Right forelimb (tissue), 1 donor: ENCODE measurements around the gene COL24A1.
"Not testable (repeated sequence)": the region's sequence is repeated elsewhere in the genome, so short reads cannot be mapped to it uniquely, and the experiment has no call there.

ENCODE experiments used
- DNase-seq: peaks from one replicate; pipeline ENCODE4 v3.0.0-alpha.2; 2018

The COL24A1 gene

GRCh38 chr1:85884372-85885035, 272.1 kb downstream of the COL24A1 start:
- DNase-seq, result no peak

DNA sequence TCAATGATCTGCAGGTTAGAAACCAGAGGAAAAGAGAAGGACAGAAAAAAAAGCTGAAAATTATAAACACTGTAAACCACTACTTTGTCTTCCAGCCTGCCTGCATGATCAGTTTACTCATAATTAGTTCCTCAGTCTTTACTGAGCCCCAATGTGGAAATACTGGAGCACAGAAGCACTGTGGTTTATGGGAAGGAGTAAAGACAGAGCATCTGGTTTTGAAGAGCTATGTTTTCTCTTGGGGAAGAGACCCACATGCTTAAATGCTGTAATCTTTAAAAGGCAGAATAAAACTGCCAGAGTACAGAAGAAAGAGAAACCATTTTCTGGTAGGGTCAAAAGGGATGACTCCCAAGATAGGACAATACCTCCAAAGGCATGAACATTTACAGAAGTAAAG, 289.4 kb downstream of the COL24A1 start:
- DNase-seq, result no peak

DNA sequence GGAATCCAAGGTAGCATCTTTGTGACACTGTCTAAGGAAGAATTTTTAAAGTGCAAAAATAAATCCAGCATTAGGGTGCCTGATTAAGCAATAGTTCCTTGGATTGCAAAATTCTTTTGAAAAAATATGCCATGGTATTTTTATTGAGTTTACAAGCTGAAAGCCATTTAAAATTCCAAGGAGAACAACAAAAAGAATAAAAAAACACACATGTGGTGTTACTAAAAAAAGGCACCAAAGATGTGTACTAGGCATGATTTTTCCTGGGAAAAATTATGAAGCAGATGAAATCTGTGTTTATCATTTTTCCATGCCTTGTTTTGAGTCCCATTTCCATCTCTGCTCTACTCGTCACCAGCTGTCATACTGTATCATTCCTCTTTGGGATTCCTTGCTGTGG, 291.4 kb downstream of the COL24A1 start:
- no peak for DNase-seq

GRCh38 chr1:85864727-85865126, 291.8 kb downstream of the COL24A1 start:
- no peak for DNase-seq

DNA sequence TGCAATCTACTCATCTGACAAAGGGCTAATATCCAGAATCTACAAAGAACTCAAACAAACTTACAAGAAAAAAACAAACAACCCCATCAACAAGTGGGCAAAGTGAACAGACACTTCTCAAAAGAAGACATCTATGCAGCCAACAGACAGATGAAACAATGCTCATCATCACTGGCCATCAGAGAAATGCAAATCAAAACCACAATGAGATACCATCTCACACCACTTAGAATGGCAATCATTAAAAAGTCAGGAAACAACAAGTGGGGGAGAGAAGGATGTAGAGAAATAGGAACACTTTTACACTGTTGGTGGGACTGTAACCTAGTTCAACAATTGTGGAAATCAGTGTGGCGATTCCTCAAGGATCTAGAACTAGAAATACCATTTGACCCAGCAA, 292.9 kb downstream of the COL24A1 start:
- DNase-seq, result not testable (repeated sequence)

DNA sequence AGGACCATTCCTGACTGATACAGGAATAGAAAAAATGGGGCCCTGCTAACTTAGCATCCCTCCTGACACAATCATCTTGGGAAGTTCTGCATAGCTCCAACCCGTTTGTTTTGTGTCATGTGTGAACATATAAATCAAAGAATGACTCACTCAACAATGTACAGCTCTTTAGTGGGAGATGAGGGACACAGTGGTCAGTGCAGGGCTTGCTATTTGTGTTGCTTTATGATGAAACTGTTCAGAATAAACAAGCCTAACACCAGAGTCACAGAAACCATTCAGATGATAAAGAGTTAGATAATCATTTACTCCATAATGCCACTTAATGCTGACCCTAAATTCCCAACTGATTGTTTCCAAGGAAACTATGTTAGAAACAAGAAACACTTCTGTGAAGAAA, 294.1 kb downstream of the COL24A1 start:
- no peak for DNase-seq

- no peak for DNase-seq
These were observed 298.6 kb downstream of the COL24A1 start for GRCh38 chr1:85857991-85858390.

- no peak for DNase-seq
These were observed 306.3 kb downstream of the COL24A1 start for GRCh38 chr1:85850238-85850637.

DNA sequence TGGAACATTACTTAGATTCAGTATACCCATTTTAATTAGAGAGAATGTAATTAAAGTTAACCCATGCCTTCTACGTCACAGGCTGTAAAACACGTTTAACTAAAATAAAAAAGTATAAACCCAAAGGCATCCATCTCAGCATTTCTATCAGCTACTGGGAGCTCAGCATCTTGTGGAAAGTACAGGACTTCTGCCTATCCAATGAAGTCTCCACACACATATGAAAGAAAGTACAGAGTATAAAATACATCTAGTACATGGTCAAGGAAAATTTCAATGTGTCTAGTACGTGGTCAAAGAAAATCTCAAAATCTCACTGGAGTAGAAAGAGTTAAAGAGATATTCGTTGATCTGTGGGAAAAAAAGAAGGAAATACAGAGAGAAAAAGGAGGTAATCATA, 306.9 kb downstream of the COL24A1 start:
- DNase-seq, result no peak

- DNase-seq, result no peak
These were observed 309.2 kb downstream of the COL24A1 start for GRCh38 chr1:85847356-85847755.

DNA sequence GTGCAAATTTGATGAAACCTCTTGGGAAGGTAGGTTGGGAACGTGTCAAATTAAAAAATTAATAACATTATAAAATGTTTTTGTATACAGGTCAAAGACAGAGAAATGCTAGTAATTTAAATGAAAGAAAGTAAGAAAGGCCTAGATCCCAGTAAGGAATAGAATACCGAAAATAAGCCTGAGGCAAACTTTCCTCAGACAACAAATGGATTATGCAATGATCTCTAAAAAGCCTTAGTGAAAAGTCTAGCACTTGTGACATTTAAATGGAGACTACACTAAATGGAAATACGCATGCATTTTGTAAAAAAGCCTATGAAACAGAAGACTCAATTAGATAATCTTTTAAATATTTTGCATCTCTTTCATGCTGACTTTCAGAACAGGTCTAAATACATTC, 309.9 kb downstream of the COL24A1 start:
- no peak for DNase-seq

GRCh38 chr1:85839459-85839858, 317.1 kb downstream of the COL24A1 start:
- no peak for DNase-seq

DNA sequence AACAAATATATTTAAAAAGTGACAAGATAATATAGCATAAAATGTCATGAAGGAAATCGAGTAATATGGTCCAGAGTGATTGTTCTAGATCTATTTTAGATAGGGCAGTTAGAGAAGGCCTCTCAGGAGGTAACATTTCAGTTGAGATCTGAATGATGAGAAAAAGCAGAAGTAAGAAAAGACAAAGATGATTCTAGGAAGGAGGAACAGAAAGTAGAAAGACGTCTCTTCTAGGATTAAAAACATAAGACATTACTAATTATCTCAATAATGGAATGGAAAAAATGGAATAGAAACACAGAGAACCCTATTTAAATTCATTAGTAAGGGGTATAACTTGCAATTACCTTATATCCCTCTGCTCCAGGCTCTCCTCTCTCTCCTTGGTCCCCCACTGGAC, 318.3 kb downstream of the COL24A1 start:
- DNase-seq, result no peak

- DNase-seq, result no peak
These were observed 319.8 kb downstream of the COL24A1 start for GRCh38 chr1:85836736-85837135.

DNA sequence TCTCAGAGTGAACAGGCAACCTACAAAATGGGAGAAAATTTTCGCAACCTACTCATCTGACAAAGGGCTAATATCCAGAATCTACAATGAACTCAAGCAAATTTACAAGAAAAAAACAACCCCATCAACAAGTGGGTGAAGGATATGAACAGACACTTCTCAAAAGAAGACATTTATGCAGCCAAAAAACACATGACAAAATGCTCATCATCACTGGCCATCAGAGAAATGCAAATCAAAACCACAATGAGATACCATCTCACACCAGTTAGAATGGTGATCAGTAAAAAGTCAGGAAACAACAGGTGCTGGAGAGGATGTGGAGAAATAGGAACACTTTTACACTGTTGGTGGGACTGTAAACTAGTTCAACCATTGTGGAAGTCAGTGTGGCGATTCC, 323.4 kb downstream of the COL24A1 start:
- not testable (repeated sequence) for DNase-seq

- no peak for DNase-seq
These were observed 325.7 kb downstream of the COL24A1 start for GRCh38 chr1:85830837-85831236.

- DNase-seq, result no peak
These were observed 332.3 kb downstream of the COL24A1 start for GRCh38 chr1:85824066-85824840.

GRCh38 chr1:85822696-85823095, 333.9 kb downstream of the COL24A1 start:
- no peak for DNase-seq

DNA sequence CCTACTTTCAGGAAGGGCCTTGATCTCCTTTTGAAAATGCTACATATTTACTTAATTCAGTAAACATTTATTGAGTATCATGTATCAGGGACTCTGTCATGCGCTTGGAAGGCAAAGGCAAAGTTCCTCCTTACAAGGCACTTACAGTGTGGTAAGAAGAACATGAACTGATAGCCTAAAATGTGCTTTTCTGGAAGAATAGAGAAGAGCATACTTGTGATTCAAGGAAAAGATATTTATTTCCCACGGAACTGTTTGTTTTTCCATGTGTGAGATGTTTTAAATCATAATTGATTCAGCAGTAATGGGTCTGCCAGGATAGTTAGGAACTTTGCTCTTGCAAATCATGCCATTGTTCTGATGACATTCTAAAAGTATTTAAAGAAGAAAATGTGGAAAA, 338.2 kb downstream of the COL24A1 start:
- no peak for DNase-seq

DNA sequence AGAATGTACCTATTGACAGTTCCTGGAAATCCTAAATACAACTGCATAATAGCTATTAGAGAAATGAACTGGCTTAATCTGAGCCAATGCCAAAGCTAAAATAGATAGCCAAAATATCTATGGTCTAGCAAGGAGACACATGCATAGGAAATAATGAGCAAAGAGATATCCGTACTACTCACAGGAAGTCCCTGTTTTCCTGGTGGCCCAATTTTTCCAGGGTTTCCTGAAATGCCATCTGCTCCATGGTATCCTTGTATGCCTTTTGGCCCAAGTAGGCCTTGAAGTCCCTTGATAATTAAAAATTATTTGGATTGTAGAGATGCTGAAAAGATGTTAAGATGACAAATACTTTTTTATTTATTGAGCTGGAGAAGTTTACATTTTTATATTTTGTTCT, 340.0 kb downstream of the COL24A1 start:
- no peak for DNase-seq

DNA sequence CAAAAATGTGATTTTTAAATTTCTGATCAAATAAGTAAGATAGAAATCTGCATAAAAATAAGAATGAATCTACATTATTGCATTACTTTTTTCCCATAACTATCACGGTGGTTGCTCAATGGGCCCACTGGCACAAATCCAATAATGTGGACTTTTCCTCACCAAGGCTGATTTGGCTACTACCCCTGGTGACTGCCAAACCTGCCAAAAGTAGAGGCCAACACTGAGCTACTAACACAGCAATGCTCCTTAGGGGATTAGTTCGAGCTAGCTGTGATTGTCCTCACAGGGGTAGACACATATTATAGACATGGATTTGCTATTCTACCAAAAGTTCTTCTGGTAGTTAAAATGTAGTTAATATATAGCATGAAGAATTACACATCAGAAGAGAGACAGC, 340.7 kb downstream of the COL24A1 start:
- no peak for DNase-seq

DNA sequence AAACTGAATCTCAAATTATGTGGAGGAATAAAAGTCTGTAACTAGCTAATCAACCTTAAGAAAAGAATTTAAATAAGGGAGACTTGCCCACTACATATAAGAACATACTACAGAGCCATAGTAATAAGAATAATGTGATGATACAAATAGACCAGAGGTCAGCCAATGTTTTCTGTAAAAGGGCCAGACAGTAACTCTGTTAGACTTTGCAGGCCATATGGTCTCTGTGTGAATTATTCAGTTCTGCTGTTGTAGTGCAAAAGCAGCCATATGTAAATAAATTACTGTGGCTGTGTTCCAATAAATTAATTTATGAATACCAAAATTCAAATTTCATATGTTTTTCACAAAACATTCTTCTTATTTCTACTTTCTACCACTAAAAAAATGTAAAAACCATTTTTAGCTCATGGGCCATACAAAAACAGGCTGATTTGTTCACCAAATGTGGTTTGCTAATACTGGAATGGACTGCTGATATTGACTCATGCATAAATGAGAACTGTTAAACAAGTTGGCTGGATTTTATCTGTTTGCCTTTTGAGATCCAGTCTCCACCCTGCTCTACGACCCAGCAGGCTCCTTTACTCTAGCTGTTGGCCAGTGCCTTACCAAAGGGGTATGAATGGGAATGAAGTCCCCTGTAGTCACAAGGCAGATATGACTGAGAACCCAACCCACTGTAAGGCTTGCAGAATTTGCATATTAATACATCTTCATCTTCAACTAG, 350.2 kb downstream of the COL24A1 start:
- DNase-seq, result no peak

GRCh38 chr1:85801520-85801919, 355.1 kb downstream of the COL24A1 start:
- no peak for DNase-seq

GRCh38 chr1:85799737-85800136, 356.8 kb downstream of the COL24A1 start:
- DNase-seq, result no peak
